Measurements from ENCODE around the gene ELFN1.

- TF ChIP-seq CTCF (IDR thresholded peaks at IDR 0.05) (no peak), POLR2A (IDR thresholded peaks at IDR 0.05) (no peak), EP300 (IDR thresholded peaks at IDR 0.05) (no peak)
Measured at GRCh38 chr7:1763033-1763432, 93.0 kb downstream of the ELFN1 start.
